ENCODE measurements around the gene CRLF1.

CRLF1 gene

DNA sequence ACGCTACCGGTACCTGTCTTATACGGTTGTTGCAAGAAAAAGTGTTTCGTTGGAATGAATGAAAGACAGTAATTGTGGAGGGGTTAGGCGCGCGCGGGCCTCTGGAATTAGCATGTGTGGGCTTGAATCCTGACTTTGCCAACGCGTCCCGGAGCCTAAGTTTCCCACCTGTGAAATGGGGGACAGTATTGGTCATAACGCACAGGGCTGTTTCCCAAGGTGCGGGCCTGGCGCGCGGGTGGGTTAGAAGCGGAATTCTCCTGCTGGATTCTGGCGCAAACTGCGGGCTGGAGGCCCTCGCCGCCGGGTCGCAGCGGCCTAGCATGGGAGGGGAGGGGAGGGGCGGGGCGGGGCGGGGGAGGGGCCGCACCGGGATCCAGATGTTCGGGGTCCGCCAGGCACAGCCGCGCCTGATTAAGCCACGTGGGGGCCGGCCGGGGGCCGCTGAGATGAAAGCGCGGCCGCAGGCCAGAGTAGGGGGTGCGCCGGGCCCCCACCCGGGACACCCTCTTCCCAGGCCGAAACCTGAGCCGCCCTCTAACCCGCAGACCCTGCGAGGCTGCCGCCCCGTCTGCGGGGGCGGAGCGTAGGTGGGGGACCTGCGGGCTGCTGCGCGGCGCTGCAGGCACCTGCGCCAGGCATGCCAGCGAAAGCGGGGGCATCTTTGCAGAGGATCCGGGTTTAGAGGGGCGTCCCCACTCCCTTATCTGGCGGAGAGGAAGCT, 4.9 kb upstream of the CRLF1 start:
- Histone ChIP-seq H3K27me3 (ENCODE audit: control insufficient read depth, insufficient read depth, low read length) (peaks cover 64% of the 10 kb centered on the region), H3K9ac (ENCODE audit: low read length) (no peak overlapping the region), H3K4me3 (ENCODE audit: low read length) (peak overlapping the region; percentile 40), H3K4me1 (ENCODE audit: control insufficient read depth, insufficient read depth, low read length) (peaks cover 3% of the 10 kb centered on the region), H3K36me3 (ENCODE audit: control insufficient read depth, insufficient read depth, low read length) (no peaks in the 10 kb centered on the region), H3K27ac (ENCODE audit: low read depth, low read length) (no peak overlapping the region)

GRCh38 chr19:18610556-18611326, 4.1 kb upstream of the CRLF1 start:
- Histone ChIP-seq H3K4me3 (ENCODE audit: low read length) (no peak overlapping the region), H3K4me1 (ENCODE audit: control insufficient read depth, insufficient read depth, low read length) (peaks cover 3% of the 10 kb centered on the region), H3K27me3 (ENCODE audit: control insufficient read depth, insufficient read depth, low read length) (peaks cover 67% of the 10 kb centered on the region), H3K9ac (ENCODE audit: low read length) (no peak overlapping the region), H3K36me3 (ENCODE audit: control insufficient read depth, insufficient read depth, low read length) (no peaks in the 10 kb centered on the region), H3K27ac (ENCODE audit: low read depth, low read length) (no peak overlapping the region)

- H3K27ac ChIP-seq (ENCODE audit: low read depth, low read length): no peak overlapping the region
- no peak overlapping the region for H3K4me3 ChIP-seq (ENCODE audit: low read length)
- no peaks in the 10 kb centered on the region for H3K36me3 ChIP-seq (ENCODE audit: control insufficient read depth, insufficient read depth, low read length)
- peaks cover 72% of the 10 kb centered on the region for H3K27me3 ChIP-seq (ENCODE audit: control insufficient read depth, insufficient read depth, low read length)
- peaks cover 3% of the 10 kb centered on the region for H3K4me1 ChIP-seq (ENCODE audit: control insufficient read depth, insufficient read depth, low read length)
- no peak overlapping the region for H3K9ac ChIP-seq (ENCODE audit: low read length)
Measured at GRCh38 chr19:18610245-18610555, 3.6 kb upstream of the CRLF1 start.

GRCh38 chr19:18609717-18610051, 3.1 kb upstream of the CRLF1 start:
- Histone ChIP-seq H3K4me3 (ENCODE audit: low read length) (no peak overlapping the region), H3K36me3 (ENCODE audit: control insufficient read depth, insufficient read depth, low read length) (no peaks in the 10 kb centered on the region), H3K4me1 (ENCODE audit: control insufficient read depth, insufficient read depth, low read length) (peaks cover 3% of the 10 kb centered on the region), H3K27me3 (ENCODE audit: control insufficient read depth, insufficient read depth, low read length) (peaks cover 77% of the 10 kb centered on the region), H3K27ac (ENCODE audit: low read depth, low read length) (no peak overlapping the region), H3K9ac (ENCODE audit: low read length) (no peak overlapping the region)

- peaks cover 82% of the 10 kb centered on the region for H3K27me3 ChIP-seq (ENCODE audit: control insufficient read depth, insufficient read depth, low read length)
- H3K36me3 ChIP-seq (ENCODE audit: control insufficient read depth, insufficient read depth, low read length): no peaks in the 10 kb centered on the region
- no peak overlapping the region for H3K9ac ChIP-seq (ENCODE audit: low read length)
- H3K4me3 ChIP-seq (ENCODE audit: low read length): no peak overlapping the region
- H3K4me1 ChIP-seq (ENCODE audit: control insufficient read depth, insufficient read depth, low read length): peaks cover 3% of the 10 kb centered on the region
- H3K27ac ChIP-seq (ENCODE audit: low read depth, low read length): no peak overlapping the region
Measured at GRCh38 chr19:18608805-18609716, 2.5 kb upstream of the CRLF1 start.

GRCh38 chr19:18608102-18608804, 1.7 kb upstream of the CRLF1 start:
- Histone ChIP-seq H3K27ac (ENCODE audit: low read depth, low read length) (no peak overlapping the region), H3K4me1 (ENCODE audit: control insufficient read depth, insufficient read depth, low read length) (peaks cover 3% of the 10 kb centered on the region)

GRCh38 chr19:18607226-18608101, 865 bp upstream of the CRLF1 start:
- Histone ChIP-seq H3K9ac (ENCODE audit: low read length) (no peak overlapping the region), H3K27ac (ENCODE audit: low read depth, low read length) (no peak overlapping the region), H3K27me3 (ENCODE audit: control insufficient read depth, insufficient read depth, low read length) (peaks cover 76% of the 10 kb centered on the region), H3K4me1 (ENCODE audit: control insufficient read depth, insufficient read depth, low read length) (peaks cover 3% of the 10 kb centered on the region), H3K36me3 (ENCODE audit: control insufficient read depth, insufficient read depth, low read length) (no peaks in the 10 kb centered on the region), H3K4me3 (ENCODE audit: low read length) (no peak overlapping the region)

More at GRCh38 chr19:18608102-18608804, 1.7 kb upstream of the CRLF1 start:
- Histone ChIP-seq H3K4me3 (ENCODE audit: low read length) (no peak overlapping the region), H3K27me3 (ENCODE audit: control insufficient read depth, insufficient read depth, low read length) (peaks cover 80% of the 10 kb centered on the region), H3K9ac (ENCODE audit: low read length) (no peak overlapping the region), H3K36me3 (ENCODE audit: control insufficient read depth, insufficient read depth, low read length) (no peaks in the 10 kb centered on the region)

DNA sequence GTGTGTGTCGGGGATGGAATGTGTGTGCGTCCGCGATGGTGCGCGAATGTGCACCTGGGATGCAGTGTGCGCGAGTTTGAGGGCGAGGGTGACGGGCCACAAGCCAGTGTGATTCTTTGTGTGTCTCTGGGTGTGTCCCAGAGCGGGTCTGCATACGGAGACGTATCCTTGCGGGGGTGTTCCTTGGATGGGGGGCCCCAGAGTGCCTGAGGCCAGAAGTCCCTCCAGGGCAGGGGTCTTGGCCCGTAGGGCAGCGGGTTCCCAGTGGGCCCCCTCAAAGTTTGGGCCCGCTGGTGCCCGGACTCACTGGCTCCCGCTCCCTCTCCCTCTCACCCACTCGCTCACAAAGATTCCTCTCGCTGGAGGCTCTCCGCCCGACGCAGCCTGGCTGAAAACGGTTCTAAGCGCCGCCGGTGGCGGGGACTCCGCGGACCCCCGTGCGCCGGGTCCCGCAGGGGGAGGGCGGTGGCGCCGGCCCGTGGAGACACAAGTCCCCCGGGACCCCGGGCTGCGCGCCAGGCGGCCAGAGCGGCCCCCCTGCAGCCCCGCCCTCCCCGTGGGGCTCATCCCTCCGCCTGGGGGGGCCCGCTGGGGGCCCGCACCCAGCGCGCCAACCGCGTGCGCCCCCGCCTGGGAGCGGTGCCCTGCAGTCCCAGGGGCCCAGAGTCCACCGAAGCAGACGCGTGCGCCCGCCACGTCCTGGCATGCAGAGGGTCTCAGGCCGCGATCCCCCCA, 886 bp downstream of the CRLF1 start:
- Histone ChIP-seq H3K27me3 (ENCODE audit: control insufficient read depth, insufficient read depth, low read length) (peaks cover 64% of the 10 kb centered on the region), H3K9ac (ENCODE audit: low read length) (no peak overlapping the region), H3K4me3 (ENCODE audit: low read length) (no peak overlapping the region), H3K27ac (ENCODE audit: low read depth, low read length) (no peak overlapping the region), H3K4me1 (ENCODE audit: control insufficient read depth, insufficient read depth, low read length) (no peaks in the 10 kb centered on the region), H3K36me3 (ENCODE audit: control insufficient read depth, insufficient read depth, low read length) (no peaks in the 10 kb centered on the region)

DNA sequence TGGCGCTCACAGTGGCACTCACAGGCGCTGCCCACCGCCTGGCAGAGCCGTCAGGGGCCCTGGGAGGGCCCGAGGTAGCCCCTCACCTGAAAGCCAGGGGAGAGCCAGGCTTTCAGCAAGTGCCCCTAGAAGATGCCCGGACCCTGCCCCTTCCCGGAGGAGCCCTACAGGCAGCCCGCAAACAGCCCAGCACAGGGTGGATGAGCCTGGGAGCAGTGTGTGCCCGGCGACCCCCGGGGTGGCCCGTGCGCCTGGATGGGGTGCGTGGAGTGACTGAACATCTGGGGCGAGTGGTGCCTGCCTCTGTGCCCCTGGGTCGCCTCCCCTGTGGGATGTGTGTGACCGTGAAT, 1.4 kb downstream of the CRLF1 start:
- no peaks in the 10 kb centered on the region for H3K36me3 ChIP-seq (ENCODE audit: control insufficient read depth, insufficient read depth, low read length)
- no peaks in the 10 kb centered on the region for H3K4me1 ChIP-seq (ENCODE audit: control insufficient read depth, insufficient read depth, low read length)
- H3K27me3 ChIP-seq (ENCODE audit: control insufficient read depth, insufficient read depth, low read length): peaks cover 60% of the 10 kb centered on the region
- no peak overlapping the region for H3K27ac ChIP-seq (ENCODE audit: low read depth, low read length)
- H3K4me3 ChIP-seq (ENCODE audit: low read length): no peak overlapping the region
- H3K9ac ChIP-seq (ENCODE audit: low read length): no peak overlapping the region

- H3K9ac ChIP-seq (ENCODE audit: low read length): no peak overlapping the region
- H3K4me3 ChIP-seq (ENCODE audit: low read length): no peak overlapping the region
- H3K27me3 ChIP-seq (ENCODE audit: control insufficient read depth, insufficient read depth, low read length): peaks cover 60% of the 10 kb centered on the region
- H3K27ac ChIP-seq (ENCODE audit: low read depth, low read length): no peak overlapping the region
- H3K36me3 ChIP-seq (ENCODE audit: control insufficient read depth, insufficient read depth, low read length): no peaks in the 10 kb centered on the region
- no peaks in the 10 kb centered on the region for H3K4me1 ChIP-seq (ENCODE audit: control insufficient read depth, insufficient read depth, low read length)
Measured at GRCh38 chr19:18604820-18605159, 1.8 kb downstream of the CRLF1 start.

All from rectal smooth muscle tissue (tissue), 1 donor.